Smooth muscle cell (in vitro differentiated cells): ENCODE data around the gene PPBP. TPM values are rescaled to one million over a fixed set of nuclear protein-coding genes. Genes with fewer than 3 reads are reported as not detected.

ENCODE experiments used
- DNase-seq: peaks from one replicate; lab custom pipeline; 2025; ENCODE audit not compliant: unreplicated experiment; lab: John Stamatoyannopoulos, UW
- H2AFZ ChIP-seq: fragments of 200-600 bp; sonication (generic); 2 replicates; pipeline ENCODE4 v1.6.0; 2016; ENCODE audit warnings: antibody characterized with exemption, low read depth, mild to moderate bottlenecking
- H3F3A ChIP-seq: fragments of 200-600 bp; sonication (generic); 2 replicates; pipeline ENCODE4 v1.6.0; 2017; ENCODE audit warnings: antibody characterized with exemption, low read depth
- H3K27ac ChIP-seq: fragments of 200-600 bp; sonication (generic); 2 replicates; pipeline ENCODE4 v1.5.1; 2016; ENCODE audit warnings: low read depth, mild to moderate bottlenecking
- H3K27me3 ChIP-seq: fragments of 200-600 bp; sonication (generic); 2 replicates; pipeline ENCODE4 v1.6.1; 2016; ENCODE audit warnings: low read depth, mild to moderate bottlenecking
- H3K36me3 ChIP-seq: fragments of 200-600 bp; sonication (generic); 2 replicates; pipeline ENCODE4 v1.5.1; 2016; ENCODE audit warnings: low read depth
- H3K4me1 ChIP-seq: fragments of 200-600 bp; sonication (generic); 2 replicates; pipeline ENCODE4 v1.5.1; 2016; ENCODE audit warnings: low read depth
- H3K4me2 ChIP-seq: fragments of 200-600 bp; sonication (generic); 2 replicates; pipeline ENCODE4 v1.6.0; 2016; ENCODE audit warnings: mild to moderate bottlenecking
- H3K4me3 ChIP-seq: fragments of 200-600 bp; sonication (generic); 2 replicates; pipeline ENCODE4 v1.5.1; 2016; ENCODE audit warnings: mild to moderate bottlenecking
- H3K79me2 ChIP-seq: fragments of 200-600 bp; sonication (generic); 2 replicates; pipeline ENCODE4 v1.6.0; 2016; ENCODE audit warnings: low read depth, mild to moderate bottlenecking
- H3K9ac ChIP-seq: fragments of 200-600 bp; sonication (generic); 2 replicates; pipeline ENCODE4 v1.6.0; 2016; ENCODE audit warnings: low read depth
- H3K9me3 ChIP-seq: fragments of 200-600 bp; sonication (generic); replicated peaks from 2 replicates; pipeline ENCODE4 v1.5.1; 2016; ENCODE audit warnings: low read depth
- H4K20me1 ChIP-seq: fragments of 200-600 bp; sonication (generic); 2 replicates; pipeline ENCODE4 v1.6.0; 2016; ENCODE audit warnings: low read depth
- CTCF ChIP-seq: fragments of 200-600 bp; sonication (generic); IDR thresholded peaks from 2 replicates; pipeline ENCODE4 v1.5.1; 2017; ENCODE audit warnings: borderline replicate concordance, mild to moderate bottlenecking, antibody characterized with exemption; ENCODE audit not compliant: insufficient read depth, poor library complexity, severe bottlenecking
- WGBS: methylation state at CpG from one replicate; pipeline ENCODE4 v1.1.7; 2016; ENCODE audit warnings: low lambda C conversion rate; 5-methylcytosine and 5-hydroxymethylcytosine counted together
- polyA plus RNA-seq: library from polyadenylated mRNA; unstranded; fragments of >200 nt; fragmentation: Nextera tagmentation; extraction: Ambion mirVana; gene quantifications from 2 replicates; pipeline ENCODE4 v1.2.1, GENCODE V29; 2016
- small RNA-seq: library from RNA; depleted of rRNA; stranded (forward); fragments of <200 nt; gene quantifications from one replicate; pipeline ENCODE3, GENCODE V24; 2014
- total RNA-seq: library from RNA; depleted of rRNA; stranded (reverse); fragments of >200 nt; gene quantifications from 2 replicates; pipeline ENCODE4 v1.2.3, GENCODE V29; 2014

Gene PPBP
- total and polyA plus RNA-seq, 2 experiments from 2014 or later, result not detected

GRCh38 chr4:73944061-73944875 lies 43.7 kb downstream of the PPBP start:
- H3K4me3 ChIP-seq, result peak overlapping the region; percentile 53
- H3F3A ChIP-seq, result no peaks in the 10 kb centered on the region
- peak overlapping the region; percentile 64 for H2AFZ ChIP-seq
- no peaks in the 10 kb centered on the region for H4K20me1 ChIP-seq
- H3K79me2 ChIP-seq, result no peaks in the 10 kb centered on the region
- H3K27me3 ChIP-seq, result peaks cover 86% of the 10 kb centered on the region
- no peaks in the 10 kb centered on the region for H3K9me3 ChIP-seq
- no peaks in the 10 kb centered on the region for H3K36me3 ChIP-seq
- H3K9ac ChIP-seq, result no peak overlapping the region
- peaks cover 15% of the 10 kb centered on the region for H3K4me1 ChIP-seq
- H3K27ac ChIP-seq, result no peak overlapping the region
- DNase-seq, result no peak
- peak overlapping the region; percentile 89 for H3K4me2 ChIP-seq
- no peak for TF ChIP-seq CTCF
- 2% methylated on average over 45 of the region's 49 CpGs for WGBS

GRCh38 chr4:73943555-73943954 lies 44.4 kb downstream of the PPBP start:
- Histone ChIP-seq H2AFZ (no peak overlapping the region), H3F3A (no peaks in the 10 kb centered on the region), H3K79me2 (no peaks in the 10 kb centered on the region), H3K9ac (no peak overlapping the region), H3K4me2 (peak overlapping the region; percentile 89), H3K9me3 (no peaks in the 10 kb centered on the region), H4K20me1 (no peaks in the 10 kb centered on the region), H3K4me3 (peak overlapping the region; percentile 53), H3K27me3 (peaks cover 90% of the 10 kb centered on the region), H3K4me1 (peaks cover 15% of the 10 kb centered on the region), H3K36me3 (no peaks in the 10 kb centered on the region), H3K27ac (no peak overlapping the region)
- DNase-seq, result no peak
- TF ChIP-seq CTCF, result no peak

GRCh38 chr4:73936969-73937368 lies 51.0 kb downstream of the PPBP start:
- no peak for TF ChIP-seq CTCF
- Histone ChIP-seq H3K79me2 (no peaks in the 10 kb centered on the region), H3K4me3 (no peak overlapping the region), H3K36me3 (no peaks in the 10 kb centered on the region), H3K9me3 (no peaks in the 10 kb centered on the region), H3F3A (no peaks in the 10 kb centered on the region), H3K4me2 (no peak overlapping the region), H3K27ac (no peak overlapping the region), H3K27me3 (peaks cover 69% of the 10 kb centered on the region), H3K9ac (no peak overlapping the region), H4K20me1 (no peaks in the 10 kb centered on the region), H2AFZ (no peak overlapping the region), H3K4me1 (no peaks in the 10 kb centered on the region)
- no peak for DNase-seq

Small RNA genes lying within 50 kb of the gene (small RNA-seq; reads per million reads assigned to genes)
- gene RN7SL218P, result not detected

Other genes starting within 250 kb of the PPBP start
- 28.7 and 37.9 TPM in 2 replicates for gene CXCL8, start 247.6 kb downstream of the PPBP start, total RNA-seq
- gene CXCL8, start 247.6 kb downstream of the PPBP start, polyA plus RNA-seq, result 8.7 and 10.2 TPM in 2 replicates
- gene CXCL6, start 151.5 kb downstream of the PPBP start, total RNA-seq, result 24.1 and 31.7 TPM in 2 replicates
- 24.4 and 30.6 TPM in 2 replicates for gene CXCL6, start 151.5 kb downstream of the PPBP start, polyA plus RNA-seq
- not detected in 2 replicates for gene PF4V1, start 134.9 kb downstream of the PPBP start, total RNA-seq
- gene PF4V1, start 134.9 kb downstream of the PPBP start, polyA plus RNA-seq, result 0.35 TPM in 1 of 2 replicates, not detected in the other
- gene CXCL1, start 118.8 kb downstream of the PPBP start, total RNA-seq, result 6.4 and 20.9 TPM in 2 replicates
- 23.2 and 39.7 TPM in 2 replicates for gene CXCL1, start 118.8 kb downstream of the PPBP start, polyA plus RNA-seq
- 2.3 TPM in 1 of 2 replicates, not detected in the other for gene PF4, start 6.2 kb downstream of the PPBP start, total RNA-seq
- gene PF4, start 6.2 kb downstream of the PPBP start, polyA plus RNA-seq, result 1.9 and 5.8 TPM in 2 replicates
- gene CXCL5, start 10.5 kb upstream of the PPBP start, total RNA-seq, result 2.8 and 3.7 TPM in 2 replicates
- gene CXCL5, start 10.5 kb upstream of the PPBP start, polyA plus RNA-seq, result 2.5 and 4.2 TPM in 2 replicates
- 0.63 and 1.6 TPM in 2 replicates for gene CXCL3, start 50.5 kb upstream of the PPBP start, total RNA-seq
- gene CXCL3, start 50.5 kb upstream of the PPBP start, polyA plus RNA-seq, result 3.2 and 5.6 TPM in 2 replicates
- gene CXCL2, start 111.0 kb upstream of the PPBP start, total RNA-seq, result 11.3 and 16.1 TPM in 2 replicates
- gene CXCL2, start 111.0 kb upstream of the PPBP start, polyA plus RNA-seq, result 15.2 and 26.1 TPM in 2 replicates
- gene MTHFD2L, start 169.9 kb upstream of the PPBP start, total RNA-seq, result 6.6 and 20.7 TPM in 2 replicates
- gene MTHFD2L, start 169.9 kb upstream of the PPBP start, polyA plus RNA-seq, result 4.9 and 6.2 TPM in 2 replicates